Measurements from ENCODE around the gene ANKRD33B. TPM values are rescaled to one million over a fixed set of nuclear protein-coding genes. Genes with fewer than 3 reads are reported as not detected.

ANKRD33B gene
- total RNA-seq, 1 experiment from 2014 or later = 6.9 TPM

GRCh38 chr5:10695055-10695649, 131.3 kb downstream of the ANKRD33B start:
- Histone ChIP-seq H3K79me2 (ENCODE audit: insufficient read depth, low read length) (no peaks in the 10 kb centered on the region), H2AFZ (ENCODE audit: low read length) (no peak overlapping the region), H3T11ph (ENCODE audit: low read length) (no peak overlapping the region), H3K79me1 (ENCODE audit: insufficient read depth, low read depth, low read length, poor library complexity, severe bottlenecking) (no peaks in the 10 kb centered on the region), H4K20me1 (ENCODE audit: control insufficient read depth, insufficient read depth, insufficient read length) (no peaks in the 10 kb centered on the region), H3K23ac (ENCODE audit: insufficient read length, low read depth, low read length) (no peak overlapping the region), H4K91ac (ENCODE audit: insufficient read length, low read depth, low read length) (no peak overlapping the region), H3K9ac (ENCODE audit: extremely low read depth, insufficient read length, low read length) (no peak overlapping the region), H3K9me3 (ENCODE audit: control insufficient read depth, low read depth, low read length) (no peaks in the 10 kb centered on the region), H2BK5ac (ENCODE audit: insufficient read length, low read length) (no peak overlapping the region), H4K5ac (ENCODE audit: insufficient read length, low read depth, low read length) (no peak overlapping the region), H3K4me2 (ENCODE audit: insufficient read depth, insufficient read length, low read length) (no peak overlapping the region), H2BK12ac (ENCODE audit: insufficient read length, low read depth, low read length) (no peak overlapping the region), H2BK15ac (ENCODE audit: low read depth, low read length) (no peak overlapping the region), H2AK5ac (ENCODE audit: insufficient read length, low read length) (no peak overlapping the region), H3K27ac (ENCODE audit: insufficient read length, low read depth, low read length) (no peak overlapping the region), H2BK20ac (ENCODE audit: low read depth, low read length, poor library complexity, severe bottlenecking) (no peak overlapping the region), H3K27me3 (ENCODE audit: insufficient read depth, low read length) (no peaks in the 10 kb centered on the region), H3K4ac (ENCODE audit: low read depth, low read length) (no peak overlapping the region), H3K4me1 (ENCODE audit: insufficient read depth, low read length) (peaks cover 3% of the 10 kb centered on the region; the same call in 1 of the 2 replicates), H2BK120ac (ENCODE audit: low read depth, low read length, poor library complexity, severe bottlenecking) (no peak overlapping the region), H4K8ac (replicated peaks; ENCODE audit: insufficient read length, low read depth, low read length) (no peak overlapping the region), H3K56ac (ENCODE audit: insufficient read length, low read depth, low read length) (no peak overlapping the region), H3K23me2 (ENCODE audit: insufficient read length, low read depth, low read length, poor library complexity, severe bottlenecking) (no peaks in the 10 kb centered on the region), H3K14ac (ENCODE audit: insufficient read depth, low read length) (no peak overlapping the region), H3K18ac (ENCODE audit: insufficient read length, low read depth, low read length) (no peak overlapping the region)
- DNase-seq = peak; percentile 60
- Mint-ChIP-seq H3K4me3 (no peak overlapping the region), H3K4me1 (peaks cover 10 to 16% of the 10 kb centered on the region in 2 experiments), H3K36me3 (ENCODE audit: insufficient read depth in 1 of 3, low read depth in 3 of 3) (no peaks in the 10 kb centered on the region), H3K9me3 (no peaks in the 10 kb centered on the region), H3K27ac (no peak overlapping the region), H3K27me3 (ENCODE audit: low read depth) (no peaks in the 10 kb centered on the region)
- WGBS (ENCODE audit: extremely low coverage, insufficient read length, low lambda C conversion rate) = no CpG with 5 or more reads among the region's 14 CpGs
- peak; percentile 76 for TF ChIP-seq CTCF (conservative IDR thresholded peaks at IDR 0.05)
